Endothelial cell (in vitro differentiated cells): Measurements from ENCODE around the gene UPP2. TPM values are rescaled to one million over a fixed set of nuclear protein-coding genes. Genes with fewer than 3 reads are reported as not detected.

Source experiments
- DNase-seq: peaks from one replicate; pipeline ENCODE4 v3.0.0; 2021; ENCODE audit warnings: low spot score
- H3K27ac Mint-ChIP-seq: one replicate; pipeline ENCODE4 v1.8.0; 2021; ENCODE audit warnings: mixed read lengths, inconsistent platforms; ENCODE audit not compliant: unreplicated experiment
- H3K27me3 Mint-ChIP-seq: one replicate; pipeline ENCODE4 v1.8.0; 2021; ENCODE audit warnings: mild to moderate bottlenecking, moderate library complexity, mixed read lengths, inconsistent platforms; ENCODE audit not compliant: unreplicated experiment
- H3K36me3 Mint-ChIP-seq: one replicate; pipeline ENCODE4 v1.8.0; 2021; ENCODE audit warnings: mild to moderate bottlenecking, low read depth, mixed read lengths, inconsistent platforms; ENCODE audit not compliant: unreplicated experiment
- H3K4me1 Mint-ChIP-seq: one replicate; pipeline ENCODE4 v1.8.0; 2021; ENCODE audit warnings: mild to moderate bottlenecking, mixed read lengths, inconsistent platforms; ENCODE audit not compliant: unreplicated experiment
- H3K4me3 Mint-ChIP-seq: one replicate; pipeline ENCODE4 v1.8.0; 2021; ENCODE audit warnings: mild to moderate bottlenecking, mixed read lengths, inconsistent platforms; ENCODE audit not compliant: unreplicated experiment
- H3K9me3 Mint-ChIP-seq: one replicate; pipeline ENCODE4 v1.8.0; 2021; ENCODE audit warnings: mixed read lengths, inconsistent platforms; ENCODE audit not compliant: unreplicated experiment
- total RNA-seq: library from RNA; stranded (reverse); fragmentation: NEBNext Ultra II Directional; extraction: Animal tissue kit (Norgen Biotek cat#: 25700); gene quantifications from one replicate; pipeline ENCODE4 v1.2.1, GENCODE V29; 2021; ENCODE audit not compliant: unreplicated experiment
- TF ChIP-seq, protein P1 (sequence below): fragments of 200-600 bp; sonication (generic); IDR thresholded peaks from one replicate; pipeline ENCODE4 v1.5.0; 2021; ENCODE audit warnings: antibody characterized with exemption; ENCODE audit not compliant: unreplicated experiment

The UPP2 gene
- total RNA-seq, 1 donor from 2014 or later = not detected

DNA sequence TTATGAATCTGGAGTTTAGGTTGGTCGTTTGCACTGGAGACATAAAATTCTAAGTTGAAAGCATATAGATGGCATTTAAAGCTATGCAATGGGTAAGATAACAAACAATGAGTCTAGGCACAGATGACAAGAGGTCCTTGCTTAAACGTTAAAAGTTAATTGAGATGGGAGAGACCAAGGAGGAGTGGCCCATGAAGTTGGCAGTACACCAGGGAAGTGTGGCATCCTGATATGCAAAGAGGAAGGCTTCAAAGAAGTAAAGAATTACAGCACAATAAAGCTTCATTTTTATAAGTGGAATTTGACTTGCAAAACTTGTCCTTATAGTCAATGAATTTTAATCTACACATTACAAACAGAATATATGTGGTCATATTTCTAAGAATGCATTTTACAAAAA lies 23.2 kb downstream of the UPP2 start:
- H3K4me3 Mint-ChIP-seq = no peak overlapping the region
- H3K27me3 Mint-ChIP-seq = no peaks in the 10 kb centered on the region
- peaks cover 3% of the 10 kb centered on the region for H3K4me1 Mint-ChIP-seq
- TF ChIP-seq, protein P1, sequence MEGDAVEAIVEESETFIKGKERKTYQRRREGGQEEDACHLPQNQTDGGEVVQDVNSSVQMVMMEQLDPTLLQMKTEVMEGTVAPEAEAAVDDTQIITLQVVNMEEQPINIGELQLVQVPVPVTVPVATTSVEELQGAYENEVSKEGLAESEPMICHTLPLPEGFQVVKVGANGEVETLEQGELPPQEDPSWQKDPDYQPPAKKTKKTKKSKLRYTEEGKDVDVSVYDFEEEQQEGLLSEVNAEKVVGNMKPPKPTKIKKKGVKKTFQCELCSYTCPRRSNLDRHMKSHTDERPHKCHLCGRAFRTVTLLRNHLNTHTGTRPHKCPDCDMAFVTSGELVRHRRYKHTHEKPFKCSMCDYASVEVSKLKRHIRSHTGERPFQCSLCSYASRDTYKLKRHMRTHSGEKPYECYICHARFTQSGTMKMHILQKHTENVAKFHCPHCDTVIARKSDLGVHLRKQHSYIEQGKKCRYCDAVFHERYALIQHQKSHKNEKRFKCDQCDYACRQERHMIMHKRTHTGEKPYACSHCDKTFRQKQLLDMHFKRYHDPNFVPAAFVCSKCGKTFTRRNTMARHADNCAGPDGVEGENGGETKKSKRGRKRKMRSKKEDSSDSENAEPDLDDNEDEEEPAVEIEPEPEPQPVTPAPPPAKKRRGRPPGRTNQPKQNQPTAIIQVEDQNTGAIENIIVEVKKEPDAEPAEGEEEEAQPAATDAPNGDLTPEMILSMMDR = no peak
- H3K9me3 Mint-ChIP-seq = no peaks in the 10 kb centered on the region
- no peak for DNase-seq
- no peaks in the 10 kb centered on the region for H3K36me3 Mint-ChIP-seq
- no peak overlapping the region for H3K27ac Mint-ChIP-seq

DNA sequence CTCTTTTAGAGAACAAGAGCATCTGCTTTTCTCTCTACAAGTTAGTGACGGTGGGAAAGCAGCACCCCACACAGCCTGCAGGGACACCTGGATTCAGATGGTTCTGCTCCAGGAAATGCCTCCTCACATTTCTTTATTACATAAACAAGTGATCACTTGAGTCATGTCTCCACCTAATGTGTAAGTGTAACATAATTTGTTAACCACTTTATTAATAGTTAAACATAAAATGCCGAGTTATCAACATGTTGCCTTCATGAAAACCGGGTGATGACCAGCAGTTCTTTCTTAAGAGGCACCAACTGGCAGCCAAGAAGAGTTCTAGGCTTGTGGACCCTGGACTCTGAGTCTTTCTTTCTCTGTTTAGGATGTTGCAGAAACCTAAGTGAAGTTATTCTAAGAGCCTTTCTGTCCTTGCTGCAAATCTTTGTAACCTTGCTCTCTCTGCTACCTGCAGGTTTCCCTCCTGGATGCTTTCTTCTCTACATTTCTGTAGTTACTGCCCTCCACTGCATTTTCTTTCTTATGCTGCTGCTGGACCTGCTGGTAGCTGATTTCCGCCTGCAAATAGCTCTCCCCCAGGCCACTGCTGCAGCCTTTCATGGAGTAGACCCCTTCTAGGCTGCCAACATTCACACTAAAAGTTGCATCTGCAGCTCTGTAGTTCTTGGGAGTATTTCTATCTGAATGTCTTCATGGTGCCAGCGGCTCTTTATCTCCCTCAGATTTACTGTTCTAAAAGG lies 24.3 kb downstream of the UPP2 start:
- H3K27ac Mint-ChIP-seq = no peak overlapping the region
- no peak overlapping the region for H3K4me3 Mint-ChIP-seq
- H3K36me3 Mint-ChIP-seq = no peaks in the 10 kb centered on the region
- TF ChIP-seq, protein P1 = no peak
- DNase-seq = no peak
- no peaks in the 10 kb centered on the region for H3K9me3 Mint-ChIP-seq
- H3K27me3 Mint-ChIP-seq = no peaks in the 10 kb centered on the region
- H3K4me1 Mint-ChIP-seq = peaks cover 3% of the 10 kb centered on the region

DNA sequence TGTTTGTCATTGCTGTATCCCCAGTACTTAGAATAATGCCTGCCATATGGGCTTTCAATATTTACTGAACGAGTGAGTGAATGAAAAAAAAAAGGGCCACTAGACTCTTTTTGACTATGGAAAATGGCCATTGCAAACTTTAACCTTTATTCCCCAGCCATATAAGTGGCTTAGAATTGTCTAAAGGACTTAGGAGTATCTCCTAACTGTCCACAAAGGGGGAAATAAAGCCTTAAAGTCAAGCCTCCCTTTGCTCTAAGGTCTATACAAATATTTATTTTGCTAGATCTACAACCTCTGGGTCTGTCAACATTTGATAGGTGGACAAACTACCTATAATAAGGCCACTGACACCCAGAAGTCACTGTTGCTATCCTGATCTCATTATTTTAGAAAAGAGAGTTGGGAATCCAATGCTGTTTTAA lies 25.7 kb downstream of the UPP2 start:
- H3K4me1 Mint-ChIP-seq = peaks cover 7% of the 10 kb centered on the region
- H3K9me3 Mint-ChIP-seq = no peaks in the 10 kb centered on the region
- no peak for DNase-seq
- TF ChIP-seq, protein P1 = no peak
- no peak overlapping the region for H3K27ac Mint-ChIP-seq
- no peak overlapping the region for H3K4me3 Mint-ChIP-seq
- no peaks in the 10 kb centered on the region for H3K27me3 Mint-ChIP-seq
- H3K36me3 Mint-ChIP-seq = no peaks in the 10 kb centered on the region

DNA sequence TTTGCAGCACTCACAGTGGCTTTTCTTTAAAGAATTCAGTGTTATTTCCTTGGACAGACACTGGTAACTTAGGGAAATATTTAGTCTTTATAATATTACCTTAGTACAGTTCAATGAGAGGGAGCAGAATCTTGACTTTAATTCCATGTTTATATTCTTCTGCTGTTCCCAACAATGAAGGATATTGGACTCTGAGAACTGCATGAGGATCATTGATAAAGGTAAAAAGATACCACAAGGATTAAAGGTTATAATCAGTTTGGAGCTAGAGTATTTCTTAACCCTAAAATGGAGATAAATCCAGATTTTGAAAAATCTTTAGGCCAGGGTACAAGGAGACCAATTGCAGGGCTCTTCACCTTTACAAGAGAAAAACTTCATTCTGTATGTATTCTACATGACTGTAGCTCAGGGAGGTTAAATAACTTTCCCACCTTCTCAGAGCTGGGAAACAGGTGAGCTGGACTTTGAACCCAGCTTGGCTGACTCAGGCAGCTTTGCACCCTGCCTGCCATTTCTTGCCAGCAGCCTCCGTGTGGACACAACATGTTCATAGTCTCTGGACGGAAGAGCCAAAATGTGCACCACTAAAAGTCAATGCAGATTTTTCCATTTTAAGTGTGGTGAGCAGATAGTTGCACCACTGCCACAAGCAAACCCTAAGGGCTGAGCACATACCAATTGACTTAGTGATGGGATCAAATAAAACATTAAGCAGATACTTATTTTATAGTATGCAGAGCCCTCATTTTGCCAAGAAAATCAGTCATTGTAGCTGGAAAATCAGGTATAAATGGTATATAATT lies 26.7 kb downstream of the UPP2 start:
- H3K4me3 Mint-ChIP-seq = no peak overlapping the region
- DNase-seq = no peak
- H3K36me3 Mint-ChIP-seq = no peaks in the 10 kb centered on the region
- TF ChIP-seq, protein P1 = no peak
- no peaks in the 10 kb centered on the region for H3K9me3 Mint-ChIP-seq
- peaks cover 7% of the 10 kb centered on the region for H3K4me1 Mint-ChIP-seq
- no peaks in the 10 kb centered on the region for H3K27me3 Mint-ChIP-seq
- H3K27ac Mint-ChIP-seq = no peak overlapping the region

DNA sequence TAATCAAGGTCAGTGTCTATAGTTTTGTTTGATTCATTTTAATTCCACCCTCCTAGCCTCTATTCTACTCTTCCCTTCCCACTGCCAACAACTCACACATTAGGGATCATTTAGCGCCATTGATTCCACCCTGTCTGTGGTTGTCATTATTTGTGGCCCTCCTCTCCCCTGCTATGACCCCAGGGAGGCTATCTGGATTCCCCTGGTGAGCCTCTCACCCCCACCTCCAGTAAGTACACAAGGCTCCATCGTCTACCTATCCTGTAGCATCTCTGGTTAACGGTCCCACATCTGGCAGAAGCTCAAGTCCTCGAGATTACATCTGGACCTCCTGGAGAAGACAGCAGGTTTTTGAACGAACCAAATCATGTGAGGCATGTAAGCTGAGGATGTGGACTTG lies 27.4 kb downstream of the UPP2 start:
- H3K9me3 Mint-ChIP-seq = no peaks in the 10 kb centered on the region
- no peaks in the 10 kb centered on the region for H3K36me3 Mint-ChIP-seq
- H3K4me1 Mint-ChIP-seq = peaks cover 7% of the 10 kb centered on the region
- no peak overlapping the region for H3K27ac Mint-ChIP-seq
- H3K4me3 Mint-ChIP-seq = no peak overlapping the region
- H3K27me3 Mint-ChIP-seq = no peaks in the 10 kb centered on the region
- TF ChIP-seq, protein P1 = no peak
- DNase-seq = no peak
